OCI-LY1 (cell line): ENCODE data around the gene PCDH19.

Experiments
- EZH2 ChIP-seq: fragments of 200-600 bp; sonication (generic), shearing (Covaris generic); IDR thresholded peaks from 2 replicates; pipeline ENCODE4 v1.8.0; 2017; ENCODE audit warnings: borderline replicate concordance, mixed run types, mild to moderate bottlenecking, antibody characterized with exemption, low read length, moderate library complexity, mixed read lengths
- TF ChIP-seq, protein P1 (sequence below): fragments of 200-600 bp; sonication (generic), shearing (Covaris generic); IDR thresholded peaks from 2 replicates; pipeline ENCODE4 v1.5.1; 2017; ENCODE audit warnings: mild to moderate bottlenecking, antibody characterized with exemption, low read length, moderate library complexity, mixed read lengths

DNA sequence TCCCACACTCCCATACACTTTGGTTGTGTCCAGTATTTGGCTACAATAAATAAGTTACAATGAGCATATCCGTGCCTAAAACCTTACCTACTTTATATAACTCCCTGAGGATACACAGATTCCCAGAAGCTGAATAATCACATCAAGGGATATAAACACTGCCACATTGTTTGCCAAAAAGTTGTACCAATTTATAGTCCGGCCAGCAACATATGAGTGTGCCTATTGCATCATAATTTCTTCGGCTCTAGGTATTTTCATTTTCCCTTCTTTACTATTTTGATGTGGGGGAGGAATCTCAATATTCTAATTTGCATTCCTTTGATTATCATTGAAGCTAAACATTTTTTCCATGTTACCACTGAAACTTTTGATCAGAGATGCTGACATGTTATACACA lies 146.4 kb downstream of the PCDH19 start:
- TF ChIP-seq, protein P1, sequence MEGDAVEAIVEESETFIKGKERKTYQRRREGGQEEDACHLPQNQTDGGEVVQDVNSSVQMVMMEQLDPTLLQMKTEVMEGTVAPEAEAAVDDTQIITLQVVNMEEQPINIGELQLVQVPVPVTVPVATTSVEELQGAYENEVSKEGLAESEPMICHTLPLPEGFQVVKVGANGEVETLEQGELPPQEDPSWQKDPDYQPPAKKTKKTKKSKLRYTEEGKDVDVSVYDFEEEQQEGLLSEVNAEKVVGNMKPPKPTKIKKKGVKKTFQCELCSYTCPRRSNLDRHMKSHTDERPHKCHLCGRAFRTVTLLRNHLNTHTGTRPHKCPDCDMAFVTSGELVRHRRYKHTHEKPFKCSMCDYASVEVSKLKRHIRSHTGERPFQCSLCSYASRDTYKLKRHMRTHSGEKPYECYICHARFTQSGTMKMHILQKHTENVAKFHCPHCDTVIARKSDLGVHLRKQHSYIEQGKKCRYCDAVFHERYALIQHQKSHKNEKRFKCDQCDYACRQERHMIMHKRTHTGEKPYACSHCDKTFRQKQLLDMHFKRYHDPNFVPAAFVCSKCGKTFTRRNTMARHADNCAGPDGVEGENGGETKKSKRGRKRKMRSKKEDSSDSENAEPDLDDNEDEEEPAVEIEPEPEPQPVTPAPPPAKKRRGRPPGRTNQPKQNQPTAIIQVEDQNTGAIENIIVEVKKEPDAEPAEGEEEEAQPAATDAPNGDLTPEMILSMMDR: no peak
- TF ChIP-seq EZH2: no peak
